Measurements from ENCODE around the gene CLDN20.

DNA sequence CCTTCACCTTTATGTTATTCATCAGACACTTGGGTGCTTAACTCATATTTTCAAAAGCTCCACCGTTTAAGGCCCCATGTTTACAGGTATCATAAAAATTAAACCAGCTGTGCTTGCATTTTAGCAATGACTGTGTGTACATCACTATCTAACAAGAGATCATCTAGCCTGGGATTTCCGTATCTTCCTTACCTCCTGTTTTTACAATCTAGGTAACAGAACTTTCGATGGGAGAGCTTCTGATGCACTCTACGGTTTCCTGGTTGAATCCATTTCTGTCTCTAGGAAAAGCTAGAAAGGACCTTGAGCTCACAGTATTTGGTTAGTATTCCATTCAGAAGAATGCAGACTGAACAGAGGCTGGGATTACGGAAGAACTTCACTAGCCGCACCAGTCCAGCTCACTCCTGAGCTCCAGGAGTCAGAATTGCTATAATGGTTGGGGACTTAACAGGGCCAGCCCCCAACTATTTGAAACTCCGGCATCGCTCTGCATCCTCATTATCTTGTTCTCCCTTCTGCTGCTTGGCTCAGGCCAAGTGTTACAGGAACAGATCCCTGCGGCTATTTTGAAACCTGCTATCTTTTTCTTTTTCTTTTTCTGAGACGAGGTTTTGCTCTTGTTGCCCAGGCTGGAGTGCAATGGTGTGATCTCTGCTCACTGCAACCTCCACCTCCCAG, 13.0 kb upstream of the CLDN20 start:
- TF ChIP-seq ZNF544 (tag by site-specific recombination; IDR thresholded peaks at IDR 0.05) (no peak), ZNF585B (tag by site-specific recombination; IDR thresholded peaks at IDR 0.05) (no peak), ZXDB (tag by site-specific recombination; IDR thresholded peaks at IDR 0.05) (no peak), ZSCAN23 (tag by site-specific recombination; IDR thresholded peaks at IDR 0.05) (no peak), FEZF1 (tag by site-specific recombination; IDR thresholded peaks at IDR 0.05) (no peak), ZNF132 (tag by site-specific recombination; IDR thresholded peaks at IDR 0.05; ENCODE audit: borderline replicate concordance) (no peak), ZNF670 (tag by site-specific recombination; IDR thresholded peaks at IDR 0.05; ENCODE audit: low read depth) (no peak), ZNF558 (tag by site-specific recombination; IDR thresholded peaks at IDR 0.05) (no peak), ZNF391 (tag by site-specific recombination; IDR thresholded peaks at IDR 0.05; ENCODE audit: borderline replicate concordance, low read depth) (no peak)
- TF ChIP-seq, protein P1, sequence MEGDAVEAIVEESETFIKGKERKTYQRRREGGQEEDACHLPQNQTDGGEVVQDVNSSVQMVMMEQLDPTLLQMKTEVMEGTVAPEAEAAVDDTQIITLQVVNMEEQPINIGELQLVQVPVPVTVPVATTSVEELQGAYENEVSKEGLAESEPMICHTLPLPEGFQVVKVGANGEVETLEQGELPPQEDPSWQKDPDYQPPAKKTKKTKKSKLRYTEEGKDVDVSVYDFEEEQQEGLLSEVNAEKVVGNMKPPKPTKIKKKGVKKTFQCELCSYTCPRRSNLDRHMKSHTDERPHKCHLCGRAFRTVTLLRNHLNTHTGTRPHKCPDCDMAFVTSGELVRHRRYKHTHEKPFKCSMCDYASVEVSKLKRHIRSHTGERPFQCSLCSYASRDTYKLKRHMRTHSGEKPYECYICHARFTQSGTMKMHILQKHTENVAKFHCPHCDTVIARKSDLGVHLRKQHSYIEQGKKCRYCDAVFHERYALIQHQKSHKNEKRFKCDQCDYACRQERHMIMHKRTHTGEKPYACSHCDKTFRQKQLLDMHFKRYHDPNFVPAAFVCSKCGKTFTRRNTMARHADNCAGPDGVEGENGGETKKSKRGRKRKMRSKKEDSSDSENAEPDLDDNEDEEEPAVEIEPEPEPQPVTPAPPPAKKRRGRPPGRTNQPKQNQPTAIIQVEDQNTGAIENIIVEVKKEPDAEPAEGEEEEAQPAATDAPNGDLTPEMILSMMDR (tag by site-specific recombination; IDR thresholded peaks at IDR 0.05) = no peak
- TF ChIP-seq, protein P2, sequence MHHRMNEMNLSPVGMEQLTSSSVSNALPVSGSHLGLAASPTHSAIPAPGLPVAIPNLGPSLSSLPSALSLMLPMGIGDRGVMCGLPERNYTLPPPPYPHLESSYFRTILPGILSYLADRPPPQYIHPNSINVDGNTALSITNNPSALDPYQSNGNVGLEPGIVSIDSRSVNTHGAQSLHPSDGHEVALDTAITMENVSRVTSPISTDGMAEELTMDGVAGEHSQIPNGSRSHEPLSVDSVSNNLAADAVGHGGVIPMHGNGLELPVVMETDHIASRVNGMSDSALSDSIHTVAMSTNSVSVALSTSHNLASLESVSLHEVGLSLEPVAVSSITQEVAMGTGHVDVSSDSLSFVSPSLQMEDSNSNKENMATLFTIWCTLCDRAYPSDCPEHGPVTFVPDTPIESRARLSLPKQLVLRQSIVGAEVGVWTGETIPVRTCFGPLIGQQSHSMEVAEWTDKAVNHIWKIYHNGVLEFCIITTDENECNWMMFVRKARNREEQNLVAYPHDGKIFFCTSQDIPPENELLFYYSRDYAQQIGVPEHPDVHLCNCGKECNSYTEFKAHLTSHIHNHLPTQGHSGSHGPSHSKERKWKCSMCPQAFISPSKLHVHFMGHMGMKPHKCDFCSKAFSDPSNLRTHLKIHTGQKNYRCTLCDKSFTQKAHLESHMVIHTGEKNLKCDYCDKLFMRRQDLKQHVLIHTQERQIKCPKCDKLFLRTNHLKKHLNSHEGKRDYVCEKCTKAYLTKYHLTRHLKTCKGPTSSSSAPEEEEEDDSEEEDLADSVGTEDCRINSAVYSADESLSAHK (tag by site-specific recombination; IDR thresholded peaks at IDR 0.05) = no peak
- TF ChIP-seq, protein P3, sequence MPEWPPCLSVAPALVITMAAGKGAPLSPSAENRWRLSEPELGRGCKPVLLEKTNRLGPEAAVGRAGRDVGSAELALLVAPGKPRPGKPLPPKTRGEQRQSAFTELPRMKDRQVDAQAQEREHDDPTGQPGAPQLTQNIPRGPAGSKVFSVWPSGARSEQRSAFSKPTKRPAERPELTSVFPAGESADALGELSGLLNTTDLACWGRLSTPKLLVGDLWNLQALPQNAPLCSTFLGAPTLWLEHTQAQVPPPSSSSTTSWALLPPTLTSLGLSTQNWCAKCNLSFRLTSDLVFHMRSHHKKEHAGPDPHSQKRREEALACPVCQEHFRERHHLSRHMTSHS (tag by site-specific recombination; IDR thresholded peaks at IDR 0.05) = no peak
